GM12892 (cell line): ENCODE measurements around the gene CNDP2.

Source experiments
- DNase-seq: peaks from one replicate; pipeline ENCODE4 v3.0.0; 2011; ENCODE audit not compliant: insufficient read length
- FAIRE-seq: peaks from 2 replicates; lab custom pipeline; 2011; peaks lifted over from hg19 to GRCh38; lab: Jason Lieb, UNC
- POLR2A ChIP-seq: IDR thresholded peaks from 2 replicates; pipeline ENCODE4 v1.6.1; 2011; ENCODE audit warnings: low read depth, low read length, control low read depth
- POLR2AphosphoS5 ChIP-seq: IDR thresholded peaks from 2 replicates; pipeline ENCODE4 v1.6.1; 2011; ENCODE audit warnings: low read depth, low read length, control low read depth
- TAF1 ChIP-seq: IDR thresholded peaks from 2 replicates; pipeline ENCODE4 v1.6.1; 2011; ENCODE audit warnings: low read depth, mild to moderate bottlenecking, control low read depth, low read length, borderline replicate concordance

CNDP2 gene

DNA sequence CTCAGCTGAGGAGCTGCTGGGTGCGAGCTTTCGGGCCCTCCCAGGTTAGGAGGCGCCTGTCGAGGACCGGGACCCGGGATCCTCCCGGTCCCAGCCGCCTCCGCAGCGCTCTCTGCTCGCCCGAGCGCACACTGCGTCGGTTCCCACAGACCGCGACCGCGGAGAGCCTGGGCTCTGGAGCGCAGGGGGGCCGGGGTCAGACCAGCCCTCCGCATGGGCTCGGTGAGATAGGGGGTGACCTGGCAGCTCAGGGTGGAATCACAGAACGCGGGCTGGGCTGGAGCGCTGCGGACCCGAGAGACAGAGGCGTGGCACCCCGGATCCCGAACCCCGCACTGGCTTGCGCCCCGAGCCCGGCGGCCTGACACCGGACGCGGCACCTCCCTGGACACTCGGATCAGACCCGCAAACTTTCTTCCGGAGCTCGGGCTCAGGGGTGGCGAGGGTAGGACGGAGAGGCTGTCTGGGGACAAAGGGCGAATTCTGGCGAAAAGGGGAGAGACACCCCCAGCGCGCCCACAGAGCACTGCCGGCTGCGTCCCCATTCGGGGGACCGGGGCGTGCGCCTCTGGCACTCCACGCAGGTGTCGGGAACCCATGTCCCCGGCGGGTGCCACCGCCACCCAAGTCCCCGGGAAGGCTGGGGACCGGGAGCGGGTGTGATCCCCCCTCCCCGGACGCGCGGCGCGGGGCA lies 39.7 kb upstream of the CNDP2 start:
- FAIRE-seq = no peak
- TF ChIP-seq POLR2AphosphoS5 = no peak
- TF ChIP-seq POLR2A = no peak
- TF ChIP-seq TAF1 = no peak
- DNase-seq = no peak

DNA sequence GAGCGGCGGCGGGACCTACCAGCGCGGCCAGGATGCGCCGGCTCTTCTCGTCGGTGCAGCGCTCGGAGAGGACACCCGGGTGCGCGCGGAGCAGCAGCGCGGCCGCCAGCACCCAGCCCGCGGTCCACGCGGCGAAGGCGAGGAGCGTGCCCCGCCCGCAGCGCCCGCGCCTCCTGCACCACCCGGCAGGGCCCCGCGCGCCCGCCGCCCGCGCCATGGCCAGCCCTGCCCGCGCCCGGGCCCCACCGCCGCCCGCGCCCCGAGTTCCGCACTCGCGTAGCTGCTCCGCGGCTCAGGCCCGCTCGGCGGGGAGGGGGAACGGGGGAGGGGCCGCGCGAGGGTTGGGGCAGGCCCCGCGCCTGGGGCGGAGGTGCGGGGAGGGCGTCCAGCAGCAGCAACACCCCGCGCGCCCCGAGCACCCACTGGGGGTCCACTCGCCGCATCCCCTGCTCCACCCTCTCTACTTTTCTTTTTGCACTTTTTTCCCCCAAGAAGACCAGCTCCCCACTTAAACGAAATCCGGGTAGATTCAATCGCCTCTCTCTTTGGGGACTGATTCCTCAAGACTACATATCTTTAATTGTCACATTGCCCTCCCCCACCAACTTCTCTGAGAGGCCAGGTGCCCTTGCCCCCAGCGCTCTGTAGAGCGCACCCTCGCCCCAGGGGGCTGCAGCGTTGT lies 39.0 kb upstream of the CNDP2 start, which contains the start of gene DIPK1C:
TSS of gene DIPK1C (minus strand) at position 266 of the 682 bp plus-strand sequence. CDS start at position 217, 49 bp downstream.
- TF ChIP-seq TAF1 = no peak
- no peak for TF ChIP-seq POLR2A
- TF ChIP-seq POLR2AphosphoS5 = no peak
- DNase-seq = no peak
- FAIRE-seq = no peak

DNA sequence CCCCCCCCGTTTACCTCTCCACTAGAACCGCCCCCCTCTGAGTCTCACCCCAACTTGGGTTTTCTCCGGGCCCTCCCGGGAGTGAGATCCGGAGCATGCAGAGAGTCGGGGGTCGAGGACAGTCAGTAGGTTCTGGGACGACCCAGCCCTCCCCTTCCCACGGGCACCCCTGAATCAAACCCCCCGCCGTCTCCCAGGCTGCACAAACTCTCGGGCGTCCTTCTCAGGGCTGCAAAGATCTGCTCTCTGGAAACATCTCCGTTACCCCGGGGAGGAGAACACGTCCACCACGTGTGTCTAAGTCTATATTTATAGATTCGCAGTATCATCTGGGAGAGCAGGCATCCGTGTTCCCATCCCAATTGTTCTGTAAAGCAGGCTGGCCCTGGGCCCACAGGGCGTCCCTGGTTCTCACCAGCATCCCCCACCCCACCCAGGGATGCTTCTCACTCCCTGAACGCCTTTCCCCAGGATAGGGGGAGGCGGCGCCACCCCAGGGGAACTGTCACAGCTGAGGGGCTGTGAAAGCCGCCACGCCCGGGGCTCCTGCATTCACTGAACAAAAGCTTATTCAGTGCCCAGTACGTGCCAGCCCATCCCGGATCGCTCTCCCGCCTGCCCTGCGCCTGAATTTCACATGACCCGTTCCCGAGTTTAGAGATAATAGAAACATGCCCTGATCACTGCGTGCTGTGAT lies 38.3 kb upstream of the CNDP2 start:
- no peak for DNase-seq
- no peak for FAIRE-seq
- TF ChIP-seq POLR2A (no peak), TAF1 (no peak), POLR2AphosphoS5 (no peak)

DNA sequence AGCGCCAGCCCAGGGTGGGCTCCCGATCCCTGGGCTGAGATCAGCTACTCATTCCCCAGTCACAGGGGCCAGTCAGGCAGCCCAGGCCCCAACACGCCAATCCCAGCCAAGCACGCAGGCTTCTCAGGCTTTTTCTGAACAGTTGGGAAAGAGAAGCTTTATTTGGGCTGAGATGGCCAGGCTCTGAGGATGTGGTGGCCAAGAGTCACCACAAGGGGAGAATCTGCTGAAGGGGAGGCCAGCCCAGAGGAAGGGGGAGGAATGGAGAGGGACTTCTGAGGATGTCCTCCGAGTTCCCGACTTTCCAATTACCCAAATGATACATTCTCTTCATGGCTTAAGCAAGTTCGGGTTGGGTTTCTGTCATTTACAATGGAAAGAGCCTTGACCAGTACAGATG lies 36.3 kb upstream of the CNDP2 start:
- FAIRE-seq = no peak
- TF ChIP-seq POLR2AphosphoS5 (no peak), POLR2A (no peak), TAF1 (no peak)
- no peak for DNase-seq

DNA sequence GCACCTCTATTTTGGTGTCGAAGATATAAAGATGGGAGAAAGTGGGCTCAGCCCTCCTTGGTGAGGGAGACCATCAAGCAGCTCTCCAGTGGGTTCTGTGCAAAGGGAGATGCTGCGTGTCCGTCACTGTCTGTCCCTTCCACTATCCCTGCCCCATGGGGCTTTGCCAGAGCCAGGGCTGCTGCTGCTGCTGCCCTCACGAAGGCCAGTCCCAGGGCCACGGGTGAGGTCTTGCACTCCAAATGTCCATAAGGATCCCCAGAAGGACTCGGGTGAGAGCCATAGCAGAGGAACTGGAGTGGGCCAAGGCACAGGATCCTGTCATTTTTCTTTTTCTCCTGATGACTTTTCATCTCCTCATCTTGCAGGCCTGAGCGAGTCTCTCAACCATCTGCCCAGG lies 35.3 kb upstream of the CNDP2 start:
- TF ChIP-seq POLR2A (no peak), TAF1 (no peak), POLR2AphosphoS5 (no peak)
- FAIRE-seq (no peak), DNase-seq (no peak)

DNA sequence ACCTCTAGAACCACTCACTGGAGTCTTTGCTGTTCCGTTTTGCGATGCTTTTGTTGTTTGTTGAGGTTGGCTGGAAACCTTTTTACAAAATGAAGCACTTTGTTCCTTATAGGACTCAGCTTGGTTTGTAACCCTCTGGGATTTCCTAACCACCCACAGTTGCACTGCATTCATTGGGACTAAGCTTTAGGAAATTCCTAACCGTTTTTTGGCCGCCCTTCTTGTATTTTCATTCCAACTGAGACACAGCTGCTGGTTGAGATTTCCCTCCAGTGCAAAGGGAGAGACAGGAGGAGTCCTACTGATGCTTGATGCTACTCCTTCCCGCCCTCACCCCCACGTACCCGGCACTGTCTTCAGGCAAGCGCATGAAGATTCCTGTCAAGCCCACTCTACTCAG lies 32.9 kb upstream of the CNDP2 start:
- FAIRE-seq (no peak), DNase-seq (no peak)
- TF ChIP-seq TAF1 = no peak
- no peak for TF ChIP-seq POLR2AphosphoS5
- TF ChIP-seq POLR2A = no peak

DNA sequence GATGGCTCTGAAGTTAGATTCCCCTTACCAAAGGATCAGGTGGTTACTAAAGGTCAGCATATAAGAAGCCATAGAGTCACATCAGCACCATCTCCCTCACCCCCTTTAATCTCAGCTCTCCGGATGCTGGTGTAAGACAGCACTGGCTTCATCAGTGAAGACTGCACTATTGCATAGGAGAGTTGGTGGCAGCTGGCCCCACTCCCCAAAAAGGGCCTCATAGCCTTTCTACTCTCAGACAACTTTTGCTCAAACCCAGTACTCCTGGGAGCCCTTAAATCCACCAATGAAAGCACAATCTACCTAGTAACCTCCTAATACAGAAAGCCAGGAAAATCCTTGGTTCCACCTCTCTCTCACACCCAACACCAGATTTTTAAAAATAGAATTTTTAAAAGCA lies 32.2 kb upstream of the CNDP2 start:
- FAIRE-seq (no peak), DNase-seq (no peak)
- TF ChIP-seq POLR2A (no peak), POLR2AphosphoS5 (no peak), TAF1 (no peak)

DNA sequence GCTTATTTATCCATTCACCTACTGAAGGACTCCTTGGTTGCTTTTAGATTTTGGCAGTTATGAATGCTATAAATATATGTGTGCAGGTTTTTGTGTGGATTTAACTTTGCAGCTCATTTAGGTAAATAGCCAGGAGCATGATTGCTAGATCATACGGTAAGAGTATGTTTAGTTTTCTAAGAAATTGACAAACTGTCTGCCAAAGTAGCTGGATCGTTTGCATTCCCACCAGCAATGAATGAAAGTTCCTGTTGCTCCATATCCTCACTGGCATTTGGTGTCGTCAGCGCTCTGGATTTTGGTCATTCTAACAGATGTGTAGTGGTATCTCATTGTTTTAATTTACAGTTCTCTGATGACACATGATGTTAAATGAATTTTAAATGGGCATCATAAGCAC lies 30.4 kb upstream of the CNDP2 start:
- TF ChIP-seq POLR2A (no peak), POLR2AphosphoS5 (no peak), TAF1 (no peak)
- DNase-seq (no peak), FAIRE-seq (no peak)

DNA sequence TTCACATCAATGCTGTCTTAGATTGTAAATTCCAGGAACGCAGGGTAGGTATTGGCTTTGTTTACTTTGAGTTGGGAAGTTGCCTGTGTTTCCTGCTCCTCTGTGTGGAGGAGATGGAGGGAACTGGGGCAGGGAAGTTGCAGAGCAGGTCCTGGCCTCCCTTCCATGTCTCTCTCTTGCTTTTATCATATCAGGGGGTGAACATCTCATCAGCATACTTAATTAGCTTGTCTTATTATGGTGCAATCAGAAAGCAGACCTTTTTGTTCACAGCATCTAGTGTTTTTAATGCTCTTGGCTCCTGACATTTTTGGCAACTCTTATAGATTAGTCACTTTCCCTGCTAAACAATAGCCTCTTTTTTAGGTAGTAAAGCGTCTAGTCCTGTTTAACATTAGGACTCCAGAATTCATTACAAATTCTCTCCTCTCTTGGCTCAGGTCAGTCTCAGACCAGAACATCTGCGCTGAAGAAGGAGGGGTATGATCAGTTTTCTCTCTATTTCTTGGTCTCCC lies 27.6 kb upstream of the CNDP2 start:
- FAIRE-seq (no peak), DNase-seq (no peak)
- no peak for TF ChIP-seq POLR2A

DNA sequence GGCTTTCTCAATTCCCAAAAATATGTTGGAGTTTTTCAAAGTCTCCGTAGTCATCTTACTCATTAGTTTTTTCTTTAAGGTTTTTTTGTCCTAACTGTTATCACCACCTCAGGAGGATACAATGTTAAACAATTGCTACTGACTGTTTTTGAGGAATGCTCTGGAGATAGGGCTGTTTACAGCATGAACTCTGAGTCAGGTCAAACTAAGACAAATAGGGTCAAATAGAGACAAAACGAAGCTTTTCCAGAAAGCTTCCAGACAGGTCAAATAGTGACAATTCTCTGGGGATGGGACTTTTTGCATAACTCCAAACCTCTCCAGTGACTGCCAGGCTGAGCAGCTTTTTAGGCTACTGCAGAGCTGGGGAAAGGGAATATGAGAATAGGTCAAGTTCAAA lies 23.9 kb upstream of the CNDP2 start:
- DNase-seq (no peak), FAIRE-seq (no peak)
- no peak for TF ChIP-seq POLR2AphosphoS5
- no peak for TF ChIP-seq TAF1
- no peak for TF ChIP-seq POLR2A

DNA sequence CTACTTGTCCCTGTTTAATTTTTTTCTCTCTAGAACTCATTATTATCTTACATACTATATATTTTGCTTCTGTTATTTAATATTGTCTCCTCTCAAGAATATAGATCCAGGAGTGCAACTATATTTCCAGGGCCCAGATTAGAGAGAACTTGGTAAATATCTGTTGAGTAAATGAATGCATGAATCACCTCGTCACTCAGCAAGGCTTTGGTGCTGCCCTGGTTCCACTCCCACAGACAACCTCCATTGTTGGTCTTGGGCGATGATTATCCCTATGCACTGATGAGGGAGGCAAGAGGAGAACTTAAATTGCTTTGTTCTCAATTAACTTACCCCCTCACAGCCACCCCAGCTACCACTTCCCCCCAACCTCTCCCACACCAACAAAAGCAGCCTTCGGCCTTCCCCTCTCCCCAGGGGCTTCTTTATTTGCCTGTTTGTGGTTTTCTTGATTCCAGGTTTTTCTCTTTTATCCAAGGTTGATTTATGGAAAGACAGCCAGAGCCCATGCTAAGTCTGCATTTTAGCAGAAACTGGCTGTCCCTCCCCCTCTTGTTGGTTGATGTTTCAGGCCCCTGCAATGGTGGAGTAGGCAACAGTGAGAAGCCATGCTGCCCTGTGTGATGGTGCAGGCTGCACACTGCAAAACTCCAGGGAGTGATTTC lies 22.1 kb upstream of the CNDP2 start:
- no peak for DNase-seq
- FAIRE-seq = no peak
- no peak for TF ChIP-seq TAF1
- TF ChIP-seq POLR2A = no peak
- TF ChIP-seq POLR2AphosphoS5 = no peak
